Measurements from ENCODE around the gene SNAP47.

DNA sequence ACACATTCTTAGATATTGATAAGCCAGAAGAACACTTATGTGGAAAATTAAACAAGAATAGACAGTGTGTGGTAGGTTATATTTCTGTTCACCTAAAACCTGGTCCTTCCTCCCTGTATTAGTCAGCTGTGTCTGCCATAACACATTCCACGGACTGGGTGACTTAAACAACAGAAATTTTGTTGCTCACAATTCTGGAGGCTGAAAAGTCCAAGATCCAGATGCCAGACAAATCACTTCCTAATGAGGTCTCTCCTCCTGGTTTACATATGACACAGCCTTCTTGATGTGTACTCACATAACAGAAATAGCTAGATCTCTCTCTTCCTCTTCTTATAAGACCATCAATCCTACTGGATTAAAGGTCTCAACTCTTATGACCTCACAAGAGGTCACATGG, 25.8 kb upstream of the SNAP47 start:
- TF ChIP-seq, protein P1, sequence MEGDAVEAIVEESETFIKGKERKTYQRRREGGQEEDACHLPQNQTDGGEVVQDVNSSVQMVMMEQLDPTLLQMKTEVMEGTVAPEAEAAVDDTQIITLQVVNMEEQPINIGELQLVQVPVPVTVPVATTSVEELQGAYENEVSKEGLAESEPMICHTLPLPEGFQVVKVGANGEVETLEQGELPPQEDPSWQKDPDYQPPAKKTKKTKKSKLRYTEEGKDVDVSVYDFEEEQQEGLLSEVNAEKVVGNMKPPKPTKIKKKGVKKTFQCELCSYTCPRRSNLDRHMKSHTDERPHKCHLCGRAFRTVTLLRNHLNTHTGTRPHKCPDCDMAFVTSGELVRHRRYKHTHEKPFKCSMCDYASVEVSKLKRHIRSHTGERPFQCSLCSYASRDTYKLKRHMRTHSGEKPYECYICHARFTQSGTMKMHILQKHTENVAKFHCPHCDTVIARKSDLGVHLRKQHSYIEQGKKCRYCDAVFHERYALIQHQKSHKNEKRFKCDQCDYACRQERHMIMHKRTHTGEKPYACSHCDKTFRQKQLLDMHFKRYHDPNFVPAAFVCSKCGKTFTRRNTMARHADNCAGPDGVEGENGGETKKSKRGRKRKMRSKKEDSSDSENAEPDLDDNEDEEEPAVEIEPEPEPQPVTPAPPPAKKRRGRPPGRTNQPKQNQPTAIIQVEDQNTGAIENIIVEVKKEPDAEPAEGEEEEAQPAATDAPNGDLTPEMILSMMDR (IDR thresholded peaks at IDR 0.05), result no peak
- TF ChIP-seq POLR2AphosphoS5 (IDR thresholded peaks at IDR 0.05) (no peak), POLR2A (IDR thresholded peaks at IDR 0.05) (no peak)

Data from prostate gland (tissue), 2 donors.